NOMO-1 (cell line): ENCODE measurements around the gene TMEM218.
"Not testable (repeated sequence)": the region's sequence is repeated elsewhere in the genome, so short reads cannot be mapped to it uniquely, and the experiment has no call there.

ENCODE experiments used
- DNase-seq, 2 experiments: peaks; one replicate each; lab custom pipeline; 2025; ENCODE audit not compliant: unreplicated experiment in 2 of 2; lab: John Stamatoyannopoulos, UW

Gene TMEM218

DNA sequence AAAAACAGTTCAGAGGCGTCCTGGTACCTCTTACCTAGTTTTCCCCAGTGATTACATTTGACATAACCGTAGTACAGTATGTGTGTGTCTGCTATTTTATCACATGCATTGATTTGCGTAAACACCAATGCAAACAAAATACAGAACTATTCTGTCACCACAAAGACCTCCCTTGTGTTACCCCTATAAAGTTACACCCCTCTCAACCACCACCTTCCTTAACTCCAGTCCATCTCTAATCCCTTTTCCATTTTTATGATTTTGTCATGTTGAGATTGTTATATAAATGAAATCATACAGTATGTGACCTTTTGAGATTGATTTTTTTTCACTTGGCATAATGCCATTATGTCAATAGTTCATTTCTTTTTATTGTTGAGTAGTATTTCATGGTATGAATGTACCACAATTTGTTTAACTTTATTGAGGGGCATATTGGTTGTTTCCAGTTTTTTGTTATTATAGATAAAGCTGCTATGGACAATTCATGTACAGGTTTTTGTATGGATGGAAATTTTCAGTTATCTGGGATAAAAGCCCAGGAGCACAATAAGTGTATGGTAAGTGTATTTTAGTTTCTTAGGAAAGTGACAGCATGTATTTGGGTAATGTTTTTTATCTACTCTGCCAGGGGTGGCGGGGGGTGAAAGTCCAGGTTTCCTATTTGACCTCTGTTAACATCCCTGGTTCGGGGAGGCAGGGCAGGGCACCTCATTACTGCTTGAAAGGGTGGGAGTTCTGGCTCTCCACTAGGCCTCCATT lies 54.3 kb downstream of the TMEM218 start:
- no peak for DNase-seq

DNA sequence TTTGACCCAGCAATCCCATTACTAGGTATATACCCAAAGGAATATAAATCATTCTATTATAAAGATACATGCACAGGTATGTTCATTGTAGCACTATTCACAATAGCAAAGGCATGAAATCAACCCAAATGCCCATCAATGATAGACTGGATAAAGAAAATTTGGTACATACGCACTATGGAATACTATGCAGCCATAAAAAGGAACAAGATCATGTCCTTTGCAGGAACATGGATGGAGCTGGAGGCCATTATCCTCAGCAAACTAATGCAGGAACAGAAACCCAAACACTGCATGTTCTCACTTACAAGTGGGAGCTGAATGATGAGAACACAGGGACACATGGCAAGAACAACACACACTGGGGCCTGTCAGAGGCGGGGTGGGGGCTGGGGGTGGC lies 55.3 kb downstream of the TMEM218 start:
- DNase-seq, result not testable (repeated sequence)

DNA sequence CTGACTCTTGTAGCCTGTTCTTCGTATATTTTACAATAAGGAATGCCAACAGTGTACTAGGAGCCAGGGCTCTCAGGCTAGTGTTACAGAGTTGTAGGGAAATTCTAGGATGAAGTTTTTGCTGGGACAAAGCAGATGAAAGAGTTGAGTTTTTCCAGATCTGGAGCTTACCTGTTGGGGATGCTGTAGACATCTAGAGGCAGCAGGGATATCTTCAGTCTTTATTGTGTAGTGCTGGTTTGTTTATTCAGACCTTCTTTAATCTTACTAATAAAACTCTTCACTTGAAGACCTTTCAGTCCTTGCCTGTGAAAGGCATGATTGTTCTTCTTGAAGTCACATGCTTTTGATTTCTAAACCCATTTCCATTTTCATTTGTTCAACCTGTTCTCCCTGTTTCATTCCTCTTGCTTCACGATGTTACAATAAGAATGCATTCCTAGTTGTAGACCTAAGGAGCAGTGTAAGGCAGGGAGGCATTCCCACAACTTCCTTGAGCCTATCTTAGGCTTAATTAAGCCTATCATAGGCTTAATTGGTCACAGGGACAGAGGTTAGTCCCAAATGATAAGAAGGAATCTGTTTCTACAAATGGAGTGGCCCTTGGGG lies 56.2 kb downstream of the TMEM218 start:
- DNase-seq, result no peak

DNA sequence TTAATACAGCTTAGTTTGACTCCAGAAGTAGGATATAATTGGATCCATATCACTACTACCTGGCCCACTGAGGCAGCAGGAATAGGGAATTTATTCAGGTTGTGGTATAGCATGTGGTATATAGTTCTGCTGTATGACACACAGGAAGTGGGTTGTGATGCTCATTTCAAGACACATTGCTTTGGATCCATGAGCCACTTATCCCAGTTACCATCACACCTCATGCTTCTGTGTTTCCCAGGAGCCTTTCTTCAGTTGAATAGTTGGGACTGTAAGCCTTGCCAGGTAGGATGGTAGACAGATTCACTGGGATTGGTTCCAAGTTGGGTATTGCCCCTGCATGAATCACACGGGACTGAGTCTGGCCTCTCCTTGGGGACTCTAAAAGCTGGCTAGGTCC lies 58.3 kb downstream of the TMEM218 start:
- DNase-seq, result no peak

DNA sequence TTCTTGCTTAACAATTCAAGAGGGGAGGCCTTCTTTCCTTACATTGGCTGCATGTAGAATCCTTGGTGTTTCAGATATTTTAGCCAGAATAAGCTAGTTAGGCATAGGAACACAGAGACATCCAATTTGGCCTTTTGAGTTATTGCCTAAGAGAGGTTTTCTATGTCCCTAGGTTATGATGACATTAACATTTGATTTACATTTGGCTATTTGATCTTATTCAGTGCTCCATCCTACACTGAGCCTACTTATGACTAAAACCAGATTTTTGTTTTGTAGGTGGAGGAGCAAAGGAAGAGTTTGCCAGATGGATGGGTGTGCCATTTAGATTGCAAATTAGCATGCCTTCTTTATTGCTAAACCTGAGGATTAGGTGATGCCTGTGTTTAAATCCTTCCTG lies 59.4 kb downstream of the TMEM218 start:
- no peak for DNase-seq

DNA sequence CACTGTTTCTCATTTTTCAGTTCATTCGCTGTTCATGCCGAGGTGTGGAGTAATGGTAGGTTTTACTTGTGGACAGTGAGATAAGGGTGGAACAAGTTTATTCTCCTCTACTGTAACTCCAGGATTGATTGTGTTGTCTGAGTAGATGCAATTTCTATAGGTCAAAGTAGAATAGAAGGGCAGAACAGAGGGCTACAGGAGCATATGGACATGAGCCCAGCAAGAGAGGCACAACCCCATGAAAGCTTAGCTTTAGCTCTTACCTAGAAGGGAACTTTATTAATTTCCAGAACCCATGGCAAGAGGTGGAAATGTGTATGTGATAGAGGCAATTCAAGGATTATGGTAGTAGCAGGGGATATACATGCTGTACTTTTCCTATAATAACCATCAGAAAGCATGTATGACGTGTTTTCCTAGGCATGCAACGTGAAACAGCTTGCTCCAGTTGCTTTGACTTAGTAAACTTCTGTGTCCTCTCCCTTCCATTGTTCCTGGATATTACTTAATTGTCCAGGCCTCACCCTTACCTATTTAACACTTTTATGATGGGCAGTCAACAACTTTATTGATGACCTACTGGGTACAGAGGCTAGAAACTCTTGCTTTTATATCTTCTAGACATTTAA lies 62.1 kb downstream of the TMEM218 start:
- no peak for DNase-seq
